HCT116 (cell line): ENCODE results near the gene SMC6. TPM values are rescaled to one million over a fixed set of nuclear protein-coding genes. Genes with fewer than 3 reads are reported as not detected.

Experiments used
- ATAC-seq: fragments of 200-7000 bp; cut with Tn5 transposase; 2 replicates; pipeline ENCODE4 v1.9.1; 2020; ENCODE audit warnings: mild to moderate bottlenecking, moderate library complexity
- BruUV-seq: library from RNA; stranded (reverse); fragments of 400-500 nt; replicated peaks from 2 replicates; lab custom pipeline; 2021; lab: Mats Ljungman, UMichigan
- CTCF ChIA-PET: fragments of 300-600 bp; sonication (Branson Sonifier 250); formaldehyde crosslinking; loops from one replicate; lab custom pipeline; 2021; ENCODE audit warnings: antibody characterized with exemption; lab: Charles Lee
- POLR2A ChIA-PET: fragments of 300-600, 350-600 bp; sonication (Branson Sonifier 250); formaldehyde crosslinking; loops from one replicate; lab custom pipeline; 2021; ENCODE audit warnings: antibody characterized with exemption; lab: Charles Lee
- RAD21 ChIA-PET, 2 experiments: fragments of 300-600 bp; sonication (Branson Sonifier 250); formaldehyde crosslinking; loops; one replicate each; lab custom pipeline; 2023; ENCODE audit warnings: low total read pairs in 2 of 2; ENCODE audit not compliant: uncharacterized antibody in 2 of 2, unreplicated experiment in 2 of 2, low non-redundant PET in 1 of 2; lab: Charles Lee
- DNase-seq: peaks from one replicate; pipeline ENCODE4 v3.0.0-alpha.2; 2010; ENCODE audit warnings: low read depth, low spot score
- H2AFZ ChIP-seq: fragments of 200-600 bp; shearing (Covaris generic), sonication (generic); 2 replicates; pipeline ENCODE4 v1.6.1; 2017; ENCODE audit warnings: low read depth, mixed run types, mixed read lengths, antibody characterized with exemption, low read length; ENCODE audit not compliant: poor library complexity, severe bottlenecking
- H3K27ac ChIP-seq: 2 replicates; pipeline ENCODE4 v1.5.1; 2012; ENCODE audit warnings: low read depth, low read length
- H3K27me3 ChIP-seq: fragments of 200-600 bp; sonication (generic); 2 replicates; pipeline ENCODE4 v1.6.1; 2016; ENCODE audit warnings: mixed run types, low read length, mixed read lengths; ENCODE audit not compliant: insufficient read depth
- H3K36me3 ChIP-seq, 2 experiments: fragments of 200-500 bp in 1 of 2; fragments of 200-600 bp in 1 of 2; sonication (Bioruptor generic) in 1 of 2; sonication (generic) in 1 of 2; 2 replicates each; pipeline versions ENCODE4 v1.5.1 to v1.6.1; 2014 to 2016; ENCODE audit warnings: low read length in 2 of 2, inconsistent platforms in 1 of 2, mixed read lengths in 1 of 2, mixed run types in 1 of 2; ENCODE audit not compliant: insufficient read depth in 2 of 2, control insufficient read depth in 1 of 2
- H3K4me1 ChIP-seq, 2 experiments: fragments of 200-600 bp in 1 of 2; sonication (generic) in 1 of 2; 2 replicates each; pipeline versions ENCODE4 v1.5.1 to v1.6.1; 2012 to 2017; ENCODE audit warnings: low read length in 2 of 2, inconsistent platforms in 1 of 2, mild to moderate bottlenecking in 1 of 2, mixed read lengths in 1 of 2, mixed run types in 1 of 2, moderate library complexity in 1 of 2; ENCODE audit not compliant: insufficient read depth in 2 of 2, control insufficient read depth in 1 of 2
- H3K4me2 ChIP-seq: fragments of 200-600 bp; sonication (generic); 2 replicates; pipeline ENCODE4 v1.6.1; 2017; ENCODE audit warnings: mixed run types, low read length, mixed read lengths
- H3K4me3 ChIP-seq, 2 experiments: fragments of 200-600 bp in 1 of 2; sonication (generic) in 1 of 2; replicated peaks in 1 of 2; 2 replicates each; pipeline ENCODE4 v1.5.1; 2011 to 2016; ENCODE audit warnings: low read length in 2 of 2, control low read depth in 1 of 2, low read depth in 1 of 2, mild to moderate bottlenecking in 1 of 2, mixed read lengths in 1 of 2, mixed run types in 1 of 2
- H3K79me2 ChIP-seq: fragments of 200-600 bp; sonication (generic); 2 replicates; pipeline ENCODE4 v1.6.1; 2017; ENCODE audit warnings: mild to moderate bottlenecking, mixed run types, low read length, moderate library complexity, mixed read lengths; ENCODE audit not compliant: insufficient read depth
- H3K9ac ChIP-seq: fragments of 200-600 bp; sonication (generic); 2 replicates; pipeline ENCODE4 v1.6.1; 2016; ENCODE audit warnings: low read length, mixed read lengths
- H3K9me2 ChIP-seq: fragments of 200-600 bp; sonication (generic), shearing (Covaris generic); 2 replicates; pipeline ENCODE4 v1.6.1; 2017; ENCODE audit warnings: mixed run types, mild to moderate bottlenecking, moderate library complexity; ENCODE audit not compliant: insufficient read depth
- H3K9me3 ChIP-seq, 2 experiments: fragments of 200-500 bp in 1 of 2; fragments of 200-600 bp in 1 of 2; sonication (Bioruptor generic) in 1 of 2; sonication (generic) in 1 of 2; 2 replicates each; pipeline ENCODE4 v1.6.1; 2014 to 2017; ENCODE audit warnings: low read length in 2 of 2, mixed read lengths in 2 of 2, inconsistent platforms in 1 of 2, low read depth in 1 of 2, mild to moderate bottlenecking in 1 of 2, mixed run types in 1 of 2, moderate library complexity in 1 of 2; ENCODE audit not compliant: control insufficient read depth in 1 of 2, insufficient read depth in 1 of 2
- H4K20me1 ChIP-seq: fragments of 200-600 bp; sonication (generic), shearing (Covaris generic); 2 replicates; pipeline ENCODE4 v1.6.1; 2017; ENCODE audit warnings: mixed run types, mild to moderate bottlenecking, moderate library complexity; ENCODE audit not compliant: insufficient read depth
- CBX3 ChIP-seq: IDR thresholded peaks from 2 replicates; pipeline ENCODE4 v1.6.1; 2012; ENCODE audit warnings: low read depth
- CEBPB ChIP-seq: IDR thresholded peaks from 2 replicates; pipeline ENCODE4 v1.6.1; 2012; ENCODE audit warnings: low read depth
- EGR1 ChIP-seq: IDR thresholded peaks from 2 replicates; pipeline ENCODE4 v1.6.1; 2012; ENCODE audit warnings: low read depth
- ELF1 ChIP-seq: IDR thresholded peaks from 2 replicates; pipeline ENCODE4 v1.6.1; 2012; ENCODE audit warnings: low read depth, borderline replicate concordance
- POLR2A ChIP-seq: IDR thresholded peaks from 2 replicates; pipeline ENCODE4 v1.7.0; 2011; ENCODE audit warnings: borderline replicate concordance; ENCODE audit not compliant: insufficient read depth, insufficient read length; ENCODE audit errors: extremely low read depth
- POLR2AphosphoS5 ChIP-seq: IDR thresholded peaks from 2 replicates; pipeline ENCODE4 v1.6.1; 2011; ENCODE audit warnings: mild to moderate bottlenecking, low read depth, low read length, moderate library complexity
- SIN3A ChIP-seq: IDR thresholded peaks from 2 replicates; pipeline ENCODE4 v1.6.1; 2012; ENCODE audit warnings: low read depth
- SRF ChIP-seq: IDR thresholded peaks from 2 replicates; pipeline ENCODE4 v1.6.1; 2012; ENCODE audit warnings: low read depth
- ZFX ChIP-seq: fragments of 450-650 bp; IDR thresholded peaks from 2 replicates; pipeline ENCODE4 v1.6.1; 2017
- intact Hi-C: fragments of 100-400 bp; cut with micrococcal nuclease; formaldehyde crosslinking; loops from 2 replicates; pipeline ENCODE4 v1.10.0; 2022
- total RNA-seq: library from RNA; stranded (reverse); gene quantifications from one replicate; pipeline ENCODE4 v1.2.1, GENCODE V29; 2021; ENCODE audit not compliant: unreplicated experiment

Gene SMC6
- total RNA-seq, 1 experiment from 2014 or later = 26.4 TPM

DNA sequence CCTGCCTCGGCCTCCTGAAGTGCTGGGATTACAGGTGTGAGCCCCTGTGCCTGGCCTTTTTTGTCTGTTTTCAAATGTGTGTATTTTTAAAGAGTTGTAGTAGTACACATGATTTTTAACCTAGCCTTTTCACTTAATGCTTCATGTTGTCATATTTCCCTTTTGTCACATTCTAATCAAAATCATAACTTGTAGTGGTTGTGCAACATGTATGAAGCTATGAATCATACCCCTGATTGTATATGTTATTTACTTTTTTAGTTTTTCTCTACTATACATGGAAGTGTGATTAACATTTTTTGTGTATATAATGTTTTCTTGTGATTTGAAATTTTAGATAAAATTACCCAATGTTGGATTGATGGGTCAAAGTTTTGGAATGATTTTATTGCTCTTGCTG lies 8.8 kb upstream of the SMC6 start:
- Histone ChIP-seq H3K27ac (no peak overlapping the region), H3K27me3 (no peaks in the 10 kb centered on the region), H3K9me2 (no peaks in the 10 kb centered on the region), H3K79me2 (peaks cover 36% of the 10 kb centered on the region), H3K9me3 (no peaks in the 10 kb centered on the region), H3K4me1 (no peaks in the 10 kb centered on the region), H4K20me1 (no peaks in the 10 kb centered on the region; the same call in none of the 2 replicates), H2AFZ (no peak overlapping the region), H3K36me3 (peaks cover 0 to 11% of the 10 kb centered on the region in 2 experiments; a peak in 2 of 4 replicates), H3K4me3 (no peak overlapping the region), H3K4me2 (no peak overlapping the region), H3K9ac (no peak overlapping the region)
- no peak for ATAC-seq
- CTCF ChIA-PET = no interaction called here
- DNase-seq = no peak
- intact Hi-C loops = loop anchor here (1.0 kb wide), 1 partner anchor 13 kb away; no protein-coding TSS in a partner anchor
- POLR2A ChIA-PET = no interaction called here
- no TSS peak for BruUV-seq
- no peak for TF ChIP-seq SIN3A
- no peak for TF ChIP-seq ELF1
- TF ChIP-seq CEBPB = no peak
- no peak for TF ChIP-seq CBX3
- TF ChIP-seq EGR1 = no peak
- no peak for TF ChIP-seq SRF
- TF ChIP-seq POLR2A = no peak
- TF ChIP-seq ZFX = no peak
- TF ChIP-seq POLR2AphosphoS5 = no peak
- RAD21 ChIA-PET = no interaction called here

DNA sequence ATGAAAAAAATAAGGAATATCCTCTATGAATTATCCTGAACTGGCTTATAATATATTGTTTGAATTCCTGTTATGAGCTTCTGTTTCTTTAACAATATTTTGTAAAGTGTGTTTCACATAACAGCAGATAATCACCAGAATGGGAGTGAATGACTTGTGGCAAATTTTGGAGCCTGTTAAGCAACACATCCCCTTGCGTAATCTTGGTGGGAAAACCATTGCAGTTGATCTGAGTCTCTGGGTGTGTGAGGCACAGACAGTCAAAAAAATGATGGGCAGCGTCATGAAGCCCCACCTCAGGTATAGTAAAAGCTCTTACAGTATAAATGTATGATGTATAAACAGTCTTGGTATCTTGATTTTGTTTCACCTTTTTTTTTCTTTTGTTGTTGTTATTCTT lies 6.2 kb upstream of the SMC6 start:
- no peak overlapping the region for H3K27ac ChIP-seq
- ATAC-seq (no peak), DNase-seq (no peak)
- H3K4me2 ChIP-seq = no peak overlapping the region
- TF ChIP-seq POLR2A = no peak
- H3K4me3 ChIP-seq = no peak overlapping the region
- H3K4me1 ChIP-seq = peaks cover 0 to 9% of the 10 kb centered on the region in 2 experiments; a peak in 3 of 4 replicates
- intact Hi-C loops = no loop called here
- no peak overlapping the region for H2AFZ ChIP-seq
- no peaks in the 10 kb centered on the region for H3K9me3 ChIP-seq
- CTCF ChIA-PET = no interaction called here
- H4K20me1 ChIP-seq = no peaks in the 10 kb centered on the region; the same call in 1 of the 2 replicates
- POLR2A ChIA-PET = no interaction called here
- H3K79me2 ChIP-seq = peaks cover 63% of the 10 kb centered on the region
- no peak overlapping the region for H3K9ac ChIP-seq
- H3K9me2 ChIP-seq = no peaks in the 10 kb centered on the region
- RAD21 ChIA-PET = no interaction called here
- no peaks in the 10 kb centered on the region for H3K27me3 ChIP-seq
- no TSS peak for BruUV-seq
- H3K36me3 ChIP-seq = peaks cover 0 to 11% of the 10 kb centered on the region in 2 experiments; a peak in 2 of 4 replicates
